NCI-H1694 (cell line): ENCODE measurements around the gene STAT6.
A peak's percentile ranks its signal among the peaks of the same experiment; 100 is the strongest.

Source experiments
- DNase-seq: peaks from one replicate; lab custom pipeline; 2025; lab: John Stamatoyannopoulos, UW

Gene STAT6

GRCh38 chr12:57099766-57100165 is 11.4 kb downstream of the STAT6 start:
- DNase-seq, result no peak

- DNase-seq, result no peak
These were observed 12.0 kb downstream of the STAT6 start for GRCh38 chr12:57099047-57099714.

- DNase-seq, result no peak
These were observed 12.6 kb downstream of the STAT6 start for GRCh38 chr12:57098546-57098945.

- no peak for DNase-seq
These were observed 13.7 kb downstream of the STAT6 start for GRCh38 chr12:57097554-57097835.

- no peak for DNase-seq
These were observed 14.2 kb downstream of the STAT6 start for GRCh38 chr12:57096748-57097553.

GRCh38 chr12:57096099-57096572 is 15.0 kb downstream of the STAT6 start:
- DNase-seq, result no peak

GRCh38 chr12:57095440-57095839 is 15.7 kb downstream of the STAT6 start:
- DNase-seq, result no peak

GRCh38 chr12:57094208-57095160 is 16.7 kb downstream of the STAT6 start:
- no peak for DNase-seq

- no peak for DNase-seq
These were observed 17.6 kb downstream of the STAT6 start for GRCh38 chr12:57093415-57094207.

GRCh38 chr12:57092876-57093414 is 18.2 kb downstream of the STAT6 start:
- no peak for DNase-seq

- DNase-seq, result no peak
These were observed 18.7 kb downstream of the STAT6 start for GRCh38 chr12:57092529-57092862.

- DNase-seq, result no peak
These were observed 19.3 kb downstream of the STAT6 start for GRCh38 chr12:57091638-57092528.

GRCh38 chr12:57090924-57091637 is 20.1 kb downstream of the STAT6 start:
- no peak for DNase-seq

GRCh38 chr12:57090490-57090889 is 20.7 kb downstream of the STAT6 start:
- no peak for DNase-seq

- no peak for DNase-seq
These were observed 21.6 kb downstream of the STAT6 start for GRCh38 chr12:57089271-57090245.

GRCh38 chr12:57088354-57089270 is 22.6 kb downstream of the STAT6 start, which contains the start of gene NAB2:
TSS of gene NAB2 (plus strand) at chr12:57089114. CDS start at chr12:57089272, 158 bp downstream.
- peak; percentile 72 for DNase-seq

GRCh38 chr12:57087691-57088353 is 23.3 kb downstream of the STAT6 start:
- peak; percentile 56 for DNase-seq
